ENCODE results near the gene CYTH1.

The CYTH1 gene

DNA sequence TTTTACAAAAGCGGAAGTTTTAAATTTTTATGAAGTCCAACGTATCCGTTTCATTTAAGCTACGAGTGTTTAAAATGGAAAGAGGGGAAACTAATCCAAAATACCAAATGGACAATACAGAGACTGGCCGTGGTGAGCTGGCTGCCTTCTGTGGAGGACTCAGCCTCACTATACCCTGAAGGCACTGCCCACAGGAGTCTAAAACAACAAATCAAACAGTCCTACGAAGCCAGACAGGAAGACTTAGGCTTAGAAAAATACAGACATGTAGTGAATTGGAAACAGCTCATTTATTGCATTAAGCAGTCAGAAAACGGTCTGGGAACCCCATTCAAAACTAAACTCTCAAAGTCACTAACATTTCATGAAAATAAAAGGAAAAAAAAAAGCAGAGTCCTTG lies 75.1 kb downstream of the CYTH1 start:
- TF ChIP-seq, protein P1, sequence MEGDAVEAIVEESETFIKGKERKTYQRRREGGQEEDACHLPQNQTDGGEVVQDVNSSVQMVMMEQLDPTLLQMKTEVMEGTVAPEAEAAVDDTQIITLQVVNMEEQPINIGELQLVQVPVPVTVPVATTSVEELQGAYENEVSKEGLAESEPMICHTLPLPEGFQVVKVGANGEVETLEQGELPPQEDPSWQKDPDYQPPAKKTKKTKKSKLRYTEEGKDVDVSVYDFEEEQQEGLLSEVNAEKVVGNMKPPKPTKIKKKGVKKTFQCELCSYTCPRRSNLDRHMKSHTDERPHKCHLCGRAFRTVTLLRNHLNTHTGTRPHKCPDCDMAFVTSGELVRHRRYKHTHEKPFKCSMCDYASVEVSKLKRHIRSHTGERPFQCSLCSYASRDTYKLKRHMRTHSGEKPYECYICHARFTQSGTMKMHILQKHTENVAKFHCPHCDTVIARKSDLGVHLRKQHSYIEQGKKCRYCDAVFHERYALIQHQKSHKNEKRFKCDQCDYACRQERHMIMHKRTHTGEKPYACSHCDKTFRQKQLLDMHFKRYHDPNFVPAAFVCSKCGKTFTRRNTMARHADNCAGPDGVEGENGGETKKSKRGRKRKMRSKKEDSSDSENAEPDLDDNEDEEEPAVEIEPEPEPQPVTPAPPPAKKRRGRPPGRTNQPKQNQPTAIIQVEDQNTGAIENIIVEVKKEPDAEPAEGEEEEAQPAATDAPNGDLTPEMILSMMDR (IDR thresholded peaks at IDR 0.05; ENCODE audit: insufficient read depth, low read depth, low read length, missing control alignments): no peak
- no peak overlapping the region for H3K4me3 ChIP-seq (ENCODE audit: low read length)
- peak; percentile 73 for DNase-seq (ENCODE audit: low read depth)

DNA sequence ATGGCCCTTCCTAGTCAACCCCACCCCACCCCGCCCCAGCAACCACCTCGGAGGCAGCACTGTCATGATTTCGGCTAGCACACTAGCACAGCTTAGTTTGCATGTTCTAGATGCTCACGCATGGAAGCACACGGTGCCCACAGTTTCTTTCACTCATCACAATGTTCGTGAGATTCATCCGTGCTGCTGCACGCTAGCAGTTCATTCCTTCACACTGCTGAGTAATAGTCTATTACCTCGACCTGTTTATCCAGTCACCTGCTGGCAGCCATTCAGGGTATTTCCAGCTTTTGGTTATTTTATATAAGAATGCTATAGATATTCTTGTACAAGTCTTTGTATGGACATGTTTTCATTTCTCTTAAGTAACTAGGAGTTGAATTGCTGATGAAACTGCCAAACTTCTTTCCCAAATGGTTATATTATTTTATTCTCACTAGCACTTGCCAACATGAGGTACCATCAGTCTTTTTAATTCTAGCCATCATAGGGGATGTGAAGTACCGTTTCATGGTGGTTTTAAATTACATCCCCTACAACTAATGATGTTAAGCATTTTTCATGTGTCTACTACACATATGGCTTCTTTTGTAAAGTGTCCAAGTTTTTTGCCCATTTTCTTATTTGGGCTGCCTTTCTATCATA lies 75.7 kb downstream of the CYTH1 start:
- DNase-seq (ENCODE audit: low read depth): peak; percentile 98
- TF ChIP-seq, protein P1 (IDR thresholded peaks at IDR 0.05; ENCODE audit: insufficient read depth, low read depth, low read length, missing control alignments): no peak
- no peak overlapping the region for H3K4me3 ChIP-seq (ENCODE audit: low read length)

DNA sequence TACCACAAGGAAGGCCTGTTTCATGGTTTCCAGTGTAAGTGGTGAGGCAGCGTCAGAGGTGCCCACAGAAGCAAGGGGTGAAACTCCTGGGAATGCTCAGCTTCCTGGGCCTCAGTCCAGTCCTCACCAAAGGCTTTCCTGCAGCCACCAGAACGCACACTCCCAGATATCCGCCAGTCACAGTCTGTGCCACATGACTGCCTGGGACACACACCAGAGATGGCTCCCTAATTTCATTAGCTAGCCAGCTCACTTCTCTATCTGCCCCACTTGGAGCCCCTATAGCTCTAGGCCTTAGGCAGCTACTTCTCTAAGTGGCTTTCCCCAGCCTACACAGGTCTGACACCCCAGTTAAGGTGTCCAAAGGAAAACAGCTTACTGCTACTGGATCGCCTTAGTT lies 77.0 kb downstream of the CYTH1 start:
- TF ChIP-seq, protein P1 (IDR thresholded peaks at IDR 0.05; ENCODE audit: insufficient read depth, low read depth, low read length, missing control alignments): no peak
- no peak overlapping the region for H3K4me3 ChIP-seq (ENCODE audit: low read length)
- no peak for DNase-seq (ENCODE audit: low read depth)

DNA sequence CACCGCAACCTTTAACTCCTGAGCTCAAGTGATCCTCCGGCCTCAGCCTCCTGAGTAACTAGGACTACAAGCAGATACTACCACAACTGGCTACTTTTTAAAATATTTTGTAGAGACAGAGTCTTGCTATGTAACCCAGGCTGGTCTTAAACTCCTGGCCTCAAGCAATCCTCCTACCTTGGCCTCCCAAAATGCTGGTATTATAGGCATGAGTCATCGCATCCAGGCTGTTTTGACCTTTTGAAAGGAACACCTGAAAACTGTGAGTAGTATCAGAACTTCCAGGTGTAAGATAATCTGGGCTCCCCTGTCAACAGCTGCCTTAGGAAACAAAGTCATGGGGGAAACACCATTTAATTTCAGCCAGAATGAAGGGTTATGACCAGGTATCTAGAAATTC lies 77.5 kb downstream of the CYTH1 start:
- H3K4me3 ChIP-seq (ENCODE audit: low read length): no peak overlapping the region
- TF ChIP-seq, protein P1 (IDR thresholded peaks at IDR 0.05; ENCODE audit: insufficient read depth, low read depth, low read length, missing control alignments): no peak
- DNase-seq (ENCODE audit: low read depth): no peak

DNA sequence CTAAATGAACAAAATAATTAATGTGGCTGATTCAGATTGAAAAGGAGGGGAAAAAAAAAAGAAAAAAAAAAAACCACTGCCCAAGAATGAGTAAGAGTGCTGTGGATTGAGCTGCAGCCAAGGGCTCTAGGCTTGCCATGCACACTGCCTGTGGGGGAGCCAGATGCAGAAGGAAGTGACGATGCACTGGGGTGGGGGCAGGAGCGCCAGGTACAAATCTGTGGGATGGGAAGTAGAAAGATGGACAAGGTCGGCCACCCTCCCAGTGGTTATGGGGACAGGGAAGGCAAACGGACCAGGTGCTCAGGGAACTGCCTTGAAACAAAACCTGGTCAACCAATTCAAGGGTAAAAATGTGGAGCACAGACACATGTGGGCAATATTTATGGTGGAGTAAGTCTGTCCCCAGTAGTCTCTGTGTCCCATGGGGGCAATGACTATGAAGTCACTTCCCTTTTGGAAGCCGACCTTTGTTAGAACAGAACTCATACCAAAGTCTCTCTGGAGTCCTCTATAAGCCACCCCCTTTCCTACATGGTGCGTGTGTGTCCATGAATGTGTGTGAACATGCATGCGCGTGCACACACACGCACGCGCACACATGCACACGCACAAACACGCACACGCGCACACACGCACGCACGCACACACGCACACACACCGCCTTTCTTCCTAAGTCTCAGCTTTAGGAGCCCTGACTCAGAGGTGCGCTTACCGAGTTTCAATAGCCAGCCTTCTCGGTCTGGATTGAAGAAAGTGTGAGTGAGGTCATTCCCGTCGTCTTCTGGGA lies 84.3 kb downstream of the CYTH1 start:
- H3K4me3 ChIP-seq (ENCODE audit: low read length): no peak overlapping the region
- TF ChIP-seq, protein P1 (IDR thresholded peaks at IDR 0.05; ENCODE audit: insufficient read depth, low read depth, low read length, missing control alignments): no peak
- DNase-seq (ENCODE audit: low read depth): no peak

DNA sequence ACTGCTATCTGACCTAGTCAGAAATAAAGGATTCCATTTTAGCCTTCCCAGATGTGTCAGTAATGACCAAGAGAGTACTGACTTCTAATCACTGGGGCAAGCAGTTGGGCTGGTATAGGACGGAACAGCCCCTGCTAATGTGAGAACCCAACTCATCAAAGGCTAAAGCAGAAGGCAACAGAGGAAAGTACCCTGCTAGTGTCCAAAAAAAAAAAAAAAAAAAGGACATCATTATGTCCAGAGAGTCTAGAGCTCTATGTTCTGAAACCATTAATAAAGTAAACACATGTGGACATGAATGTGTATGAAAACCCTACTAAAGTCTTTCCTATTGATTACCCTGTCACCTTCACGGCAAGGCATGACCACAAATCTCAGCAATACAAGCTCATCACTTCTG lies 85.0 kb downstream of the CYTH1 start:
- DNase-seq (ENCODE audit: low read depth): no peak
- no peak overlapping the region for H3K4me3 ChIP-seq (ENCODE audit: low read length)
- TF ChIP-seq, protein P1 (IDR thresholded peaks at IDR 0.05; ENCODE audit: insufficient read depth, low read depth, low read length, missing control alignments): no peak

Data from epithelial cell of esophagus (primary cell).